ENCODE measurements around the gene PCSK7. TPM values are rescaled to one million over a fixed set of nuclear protein-coding genes. Genes with fewer than 3 reads are reported as not detected.
"Not testable (repeated sequence)": the region's sequence is repeated elsewhere in the genome, so short reads cannot be mapped to it uniquely, and the experiment has no call there.

The PCSK7 gene
- total and polyA plus RNA-seq, 2 experiments from 2014 or later = 25.9 to 33.0 TPM

GRCh38 chr11:117265745-117266144 lies 33.9 kb upstream of the PCSK7 start:
- Histone ChIP-seq H4K20me1 (ENCODE audit: insufficient read depth, poor library complexity, severe bottlenecking) (no peaks in the 10 kb centered on the region), H3K36me3 (replicated peaks; ENCODE audit: insufficient read depth, low read depth) (no peaks in the 10 kb centered on the region), H3K27me3 (no peaks in the 10 kb centered on the region), H3K9me3 (ENCODE audit: low read depth) (no peaks in the 10 kb centered on the region), H3K79me2 (no peaks in the 10 kb centered on the region), H2AFZ (no peak overlapping the region), H3K4me2 (no peak overlapping the region), H3K4me1 (ENCODE audit: insufficient read depth) (no peaks in the 10 kb centered on the region), H3K9me2 (replicated peaks; ENCODE audit: insufficient read depth) (no peaks in the 10 kb centered on the region), H3K4me3 (no peak overlapping the region), H3K27ac (no peak overlapping the region)
- 69% methylated on average over 2 of the region's 2 CpGs for WGBS (ENCODE audit: low lambda C conversion rate, missing lambda C conversion rate)
- TF ChIP-seq EZH2phosphoT487 (IDR thresholded peaks at IDR 0.05; ENCODE audit: low read depth, severe bottlenecking, unreplicated experiment) (no peak), EZH2 (IDR thresholded peaks at IDR 0.05; ENCODE audit: borderline replicate concordance) (no peak), CTCF (IDR thresholded peaks at IDR 0.05; ENCODE audit: poor library complexity) (no peak)
- DNase-seq (ENCODE audit: low spot score) = no peak

- WGBS (ENCODE audit: low lambda C conversion rate, missing lambda C conversion rate) = 93% methylated on average over 7 of the region's 7 CpGs
- H3K4me3 ChIP-seq = not testable (repeated sequence)
These were observed 32.9 kb upstream of the PCSK7 start for GRCh38 chr11:117264624-117265323.

GRCh38 chr11:117259417-117259816 lies 27.5 kb upstream of the PCSK7 start:
- H3K4me1 ChIP-seq (ENCODE audit: insufficient read depth) = no peaks in the 10 kb centered on the region
- H3K4me2 ChIP-seq = no peak overlapping the region
- no peak for DNase-seq (ENCODE audit: low spot score)
- H3K27ac ChIP-seq = no peak overlapping the region
- no peak overlapping the region for H3K4me3 ChIP-seq
- peaks cover 5% of the 10 kb centered on the region for H3K79me2 ChIP-seq
- WGBS (ENCODE audit: low lambda C conversion rate, missing lambda C conversion rate) = 80% methylated on average over 1 of the region's 1 CpG
- no peaks in the 10 kb centered on the region for H3K9me3 ChIP-seq (ENCODE audit: low read depth)
- H3K36me3 ChIP-seq (replicated peaks; ENCODE audit: insufficient read depth, low read depth) = no peaks in the 10 kb centered on the region
- no peaks in the 10 kb centered on the region for H4K20me1 ChIP-seq (ENCODE audit: insufficient read depth, poor library complexity, severe bottlenecking)
- H3K9me2 ChIP-seq (replicated peaks; ENCODE audit: insufficient read depth) = no peaks in the 10 kb centered on the region
- H3K27me3 ChIP-seq = no peaks in the 10 kb centered on the region
- H2AFZ ChIP-seq = no peak overlapping the region
- no peak for TF ChIP-seq CTCF (IDR thresholded peaks at IDR 0.05; ENCODE audit: poor library complexity)
- TF ChIP-seq EZH2 (IDR thresholded peaks at IDR 0.05; ENCODE audit: borderline replicate concordance) = no peak
- TF ChIP-seq EZH2phosphoT487 (IDR thresholded peaks at IDR 0.05; ENCODE audit: low read depth, severe bottlenecking, unreplicated experiment) = no peak

More at GRCh38 chr11:117264624-117265323, 32.9 kb upstream of the PCSK7 start:
- H3K79me2 ChIP-seq; H2AFZ ChIP-seq; H3K9me3 ChIP-seq (ENCODE audit: low read depth); H3K36me3 ChIP-seq (replicated peaks; ENCODE audit: insufficient read depth, low read depth); H3K4me1 ChIP-seq (ENCODE audit: insufficient read depth); DNase-seq (ENCODE audit: low spot score); H3K27me3 ChIP-seq; H3K27ac ChIP-seq; H4K20me1 ChIP-seq (ENCODE audit: insufficient read depth, poor library complexity, severe bottlenecking); H3K4me2 ChIP-seq; H3K9me2 ChIP-seq (replicated peaks; ENCODE audit: insufficient read depth): not testable (repeated sequence)

GRCh38 chr11:117258576-117258975 lies 26.7 kb upstream of the PCSK7 start:
- Histone ChIP-seq H4K20me1 (ENCODE audit: insufficient read depth, poor library complexity, severe bottlenecking) (no peaks in the 10 kb centered on the region), H3K9me3 (ENCODE audit: low read depth) (no peaks in the 10 kb centered on the region), H3K4me3 (no peak overlapping the region), H3K36me3 (replicated peaks; ENCODE audit: insufficient read depth, low read depth) (no peaks in the 10 kb centered on the region), H2AFZ (no peak overlapping the region), H3K27ac (no peak overlapping the region), H3K79me2 (peaks cover 5% of the 10 kb centered on the region), H3K4me1 (ENCODE audit: insufficient read depth) (no peaks in the 10 kb centered on the region), H3K27me3 (no peaks in the 10 kb centered on the region), H3K4me2 (no peak overlapping the region), H3K9me2 (replicated peaks; ENCODE audit: insufficient read depth) (no peaks in the 10 kb centered on the region)
- no peak for DNase-seq (ENCODE audit: low spot score)
- 98% methylated on average over 2 of the region's 2 CpGs for WGBS (ENCODE audit: low lambda C conversion rate, missing lambda C conversion rate)
- no peak for TF ChIP-seq CTCF (IDR thresholded peaks at IDR 0.05; ENCODE audit: poor library complexity)
- TF ChIP-seq EZH2 (IDR thresholded peaks at IDR 0.05; ENCODE audit: borderline replicate concordance) = no peak
- no peak for TF ChIP-seq EZH2phosphoT487 (IDR thresholded peaks at IDR 0.05; ENCODE audit: low read depth, severe bottlenecking, unreplicated experiment)

Measured in hepatocyte (in vitro differentiated cells).